ENCODE measurements around the gene FAM200B.

DNA sequence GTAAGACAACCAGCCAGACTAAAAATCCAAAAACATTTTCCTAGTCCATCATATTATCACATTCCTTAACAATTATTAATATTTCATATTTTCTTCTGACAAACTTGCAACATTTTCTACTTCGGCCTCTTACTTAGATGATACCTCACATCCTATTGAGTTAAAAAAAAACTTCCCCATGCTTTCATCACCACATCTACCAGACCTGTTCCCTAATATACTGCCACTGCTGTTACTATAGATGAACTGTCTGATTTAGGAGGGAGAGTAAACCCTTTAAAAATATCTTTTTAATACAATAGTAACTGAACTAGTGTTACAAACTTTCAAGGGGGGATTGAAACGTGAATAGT, 1.5 kb downstream of the FAM200B start:
- TF ChIP-seq, protein P1, sequence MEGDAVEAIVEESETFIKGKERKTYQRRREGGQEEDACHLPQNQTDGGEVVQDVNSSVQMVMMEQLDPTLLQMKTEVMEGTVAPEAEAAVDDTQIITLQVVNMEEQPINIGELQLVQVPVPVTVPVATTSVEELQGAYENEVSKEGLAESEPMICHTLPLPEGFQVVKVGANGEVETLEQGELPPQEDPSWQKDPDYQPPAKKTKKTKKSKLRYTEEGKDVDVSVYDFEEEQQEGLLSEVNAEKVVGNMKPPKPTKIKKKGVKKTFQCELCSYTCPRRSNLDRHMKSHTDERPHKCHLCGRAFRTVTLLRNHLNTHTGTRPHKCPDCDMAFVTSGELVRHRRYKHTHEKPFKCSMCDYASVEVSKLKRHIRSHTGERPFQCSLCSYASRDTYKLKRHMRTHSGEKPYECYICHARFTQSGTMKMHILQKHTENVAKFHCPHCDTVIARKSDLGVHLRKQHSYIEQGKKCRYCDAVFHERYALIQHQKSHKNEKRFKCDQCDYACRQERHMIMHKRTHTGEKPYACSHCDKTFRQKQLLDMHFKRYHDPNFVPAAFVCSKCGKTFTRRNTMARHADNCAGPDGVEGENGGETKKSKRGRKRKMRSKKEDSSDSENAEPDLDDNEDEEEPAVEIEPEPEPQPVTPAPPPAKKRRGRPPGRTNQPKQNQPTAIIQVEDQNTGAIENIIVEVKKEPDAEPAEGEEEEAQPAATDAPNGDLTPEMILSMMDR (conservative IDR thresholded peaks at IDR 0.05; ENCODE audit: low read depth, low read length): no peak
- no peak for TF ChIP-seq EZH2 (IDR thresholded peaks at IDR 0.05; ENCODE audit: borderline replicate concordance, low read depth, low read length, poor library complexity, severe bottlenecking)
